GM21723 (cell line): ENCODE results near the gene AMIGO1.
A peak's percentile ranks its signal among the peaks of the same experiment; 100 is the strongest.
"Not testable (repeated sequence)": the region's sequence is repeated elsewhere in the genome, so short reads cannot be mapped to it uniquely, and the experiment has no call there.

ENCODE experiments used
- ATAC-seq: cut with Tn5 transposase; IDR thresholded peaks from one replicate; pipeline ENCODE4 v1.9.1; 2021; ENCODE audit warnings: mild to moderate bottlenecking, moderate library complexity; ENCODE audit not compliant: unreplicated experiment

AMIGO1 gene

GRCh38 chr1:109484519-109484975, 25.0 kb downstream of the AMIGO1 start:
- no peak for ATAC-seq

- ATAC-seq: peak; percentile 81
These were observed 25.6 kb downstream of the AMIGO1 start, which contains the start of gene ATXN7L2 for GRCh38 chr1:109483672-109484518. TSS of gene ATXN7L2 (plus strand) at chr1:109483905. CDS start at chr1:109483954, 49 bp downstream.

- ATAC-seq: peak; percentile 34
These were observed 26.5 kb downstream of the AMIGO1 start for GRCh38 chr1:109482791-109483671.

GRCh38 chr1:109482242-109482641, 27.3 kb downstream of the AMIGO1 start:
- ATAC-seq: no peak

GRCh38 chr1:109481646-109482045, 27.9 kb downstream of the AMIGO1 start:
- no peak for ATAC-seq

- no peak for ATAC-seq
These were observed 29.6 kb downstream of the AMIGO1 start for GRCh38 chr1:109479901-109480300.

GRCh38 chr1:109479311-109479710, 30.2 kb downstream of the AMIGO1 start:
- ATAC-seq: no peak

- no peak for ATAC-seq
These were observed 30.7 kb downstream of the AMIGO1 start for GRCh38 chr1:109478806-109479205.

GRCh38 chr1:109477821-109478220, 31.7 kb downstream of the AMIGO1 start:
- no peak for ATAC-seq

GRCh38 chr1:109476825-109477224, 32.7 kb downstream of the AMIGO1 start:
- no peak for ATAC-seq

GRCh38 chr1:109475261-109475660, 34.3 kb downstream of the AMIGO1 start:
- ATAC-seq: no peak

- no peak for ATAC-seq
These were observed 34.8 kb downstream of the AMIGO1 start for GRCh38 chr1:109474697-109475096.

GRCh38 chr1:109473284-109474057, 36.1 kb downstream of the AMIGO1 start:
- ATAC-seq: not testable (repeated sequence)

GRCh38 chr1:109472779-109473178, 36.7 kb downstream of the AMIGO1 start:
- no peak for ATAC-seq

GRCh38 chr1:109470245-109470644, 39.3 kb downstream of the AMIGO1 start:
- ATAC-seq: no peak

- no peak for ATAC-seq
These were observed 40.6 kb downstream of the AMIGO1 start for GRCh38 chr1:109468903-109469302.

GRCh38 chr1:109468061-109468460, 41.5 kb downstream of the AMIGO1 start:
- ATAC-seq: no peak

GRCh38 chr1:109467301-109467777, 42.2 kb downstream of the AMIGO1 start:
- no peak for ATAC-seq

- ATAC-seq: no peak
These were observed 42.9 kb downstream of the AMIGO1 start, which contains the start of gene SYPL2 for GRCh38 chr1:109466452-109467300. TSS of gene SYPL2 (plus strand) at chr1:109466546. CDS start at chr1:109466844, 298 bp downstream.

- no peak for ATAC-seq
These were observed 43.4 kb downstream of the AMIGO1 start for GRCh38 chr1:109466125-109466451.
